ENCODE results near the gene POU5F1. TPM values are rescaled to one million over a fixed set of nuclear protein-coding genes. Genes with fewer than 3 reads are reported as not detected.

Gene POU5F1
- total RNA-seq, 1 experiment from 2014 or later, result not detected

DNA sequence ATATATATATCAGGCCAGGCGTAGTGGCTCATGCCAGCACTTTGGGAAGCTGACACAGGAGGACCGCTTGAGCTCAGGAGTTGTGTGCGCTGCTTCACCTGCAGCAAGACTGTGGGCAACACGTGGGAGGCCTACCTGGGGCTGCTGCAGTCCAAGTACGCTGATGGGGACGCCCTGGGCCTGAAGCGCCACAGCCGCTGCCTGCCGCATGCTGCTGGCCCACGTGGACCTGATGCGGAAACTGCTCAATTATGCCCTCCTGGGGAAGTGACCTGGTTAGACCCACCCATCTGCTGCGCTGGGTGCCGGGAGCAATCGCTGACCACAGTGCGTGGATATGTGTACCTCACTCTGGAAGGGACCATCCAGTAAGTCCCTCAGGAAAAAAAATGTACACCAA, 29.8 kb downstream of the POU5F1 start:
- TF ChIP-seq EZH2 (IDR thresholded peaks at IDR 0.05; ENCODE audit: borderline replicate concordance, low read depth, low read length, poor library complexity, severe bottlenecking), result no peak
- TF ChIP-seq, protein P1, sequence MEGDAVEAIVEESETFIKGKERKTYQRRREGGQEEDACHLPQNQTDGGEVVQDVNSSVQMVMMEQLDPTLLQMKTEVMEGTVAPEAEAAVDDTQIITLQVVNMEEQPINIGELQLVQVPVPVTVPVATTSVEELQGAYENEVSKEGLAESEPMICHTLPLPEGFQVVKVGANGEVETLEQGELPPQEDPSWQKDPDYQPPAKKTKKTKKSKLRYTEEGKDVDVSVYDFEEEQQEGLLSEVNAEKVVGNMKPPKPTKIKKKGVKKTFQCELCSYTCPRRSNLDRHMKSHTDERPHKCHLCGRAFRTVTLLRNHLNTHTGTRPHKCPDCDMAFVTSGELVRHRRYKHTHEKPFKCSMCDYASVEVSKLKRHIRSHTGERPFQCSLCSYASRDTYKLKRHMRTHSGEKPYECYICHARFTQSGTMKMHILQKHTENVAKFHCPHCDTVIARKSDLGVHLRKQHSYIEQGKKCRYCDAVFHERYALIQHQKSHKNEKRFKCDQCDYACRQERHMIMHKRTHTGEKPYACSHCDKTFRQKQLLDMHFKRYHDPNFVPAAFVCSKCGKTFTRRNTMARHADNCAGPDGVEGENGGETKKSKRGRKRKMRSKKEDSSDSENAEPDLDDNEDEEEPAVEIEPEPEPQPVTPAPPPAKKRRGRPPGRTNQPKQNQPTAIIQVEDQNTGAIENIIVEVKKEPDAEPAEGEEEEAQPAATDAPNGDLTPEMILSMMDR (conservative IDR thresholded peaks at IDR 0.05; ENCODE audit: low read depth, low read length), result no peak
- no peaks in the 10 kb centered on the region for H3K4me1 ChIP-seq (ENCODE audit: insufficient read depth, low read length, poor library complexity, severe bottlenecking)
- H3K36me3 ChIP-seq (ENCODE audit: insufficient read depth, low read length, poor library complexity, severe bottlenecking), result peaks cover 18% of the 10 kb centered on the region
- BruUV-seq (replicated peaks), result no TSS peak
- H3K4me3 ChIP-seq (ENCODE audit: low read depth, low read length, poor library complexity, severe bottlenecking), result no peak overlapping the region
- H3K27ac ChIP-seq (ENCODE audit: low read depth, low read length, poor library complexity, severe bottlenecking), result no peak overlapping the region
- ChIA-PET CTCF (interaction anchor here (0.6 to 0.7 kb wide), 2 partner anchors 96 to 262 kb away, joined by 3 read pairs; no protein-coding TSS in a partner anchor), POLR2A (ENCODE audit: low non-redundant PET) (no interaction called here)
- no peak for DNase-seq (ENCODE audit: low spot score)
- no peaks in the 10 kb centered on the region for H3K9me3 ChIP-seq (ENCODE audit: low read depth, low read length, poor library complexity, severe bottlenecking)
- intact Hi-C loops (cut with micrococcal nuclease; ENCODE audit: unreplicated experiment), result no loop called here
- no peaks in the 10 kb centered on the region for H3K27me3 ChIP-seq (replicated peaks; ENCODE audit: insufficient read depth, low read depth, low read length, poor library complexity)

DNA sequence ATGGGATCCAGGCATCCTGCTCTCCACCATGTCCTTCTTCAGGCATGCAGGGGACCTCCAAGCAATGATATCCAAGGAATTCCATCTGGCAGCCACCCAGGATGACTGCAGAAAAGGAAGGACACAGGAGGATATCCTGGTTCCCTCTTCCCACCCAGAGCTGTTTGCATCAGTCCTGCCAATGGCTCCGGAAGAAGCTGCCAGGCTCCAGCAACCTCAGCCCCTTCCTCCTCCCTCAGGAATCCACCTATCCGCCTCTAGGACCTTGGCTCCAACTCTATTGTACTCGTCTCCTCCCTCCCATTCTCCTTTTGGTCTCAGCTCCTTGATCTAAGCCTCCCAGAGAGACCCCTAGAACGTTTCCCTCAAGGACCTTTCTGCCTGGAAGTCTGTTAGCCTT, 30.9 kb downstream of the POU5F1 start:
- ChIA-PET POLR2A (ENCODE audit: low non-redundant PET) (no interaction called here), CTCF (interaction anchor here (0.5 kb wide), 1 partner anchor 12 kb away, joined by 6 read pairs; no protein-coding TSS in a partner anchor)
- Histone ChIP-seq H3K4me3 (ENCODE audit: low read depth, low read length, poor library complexity, severe bottlenecking) (no peak overlapping the region), H3K36me3 (ENCODE audit: insufficient read depth, low read length, poor library complexity, severe bottlenecking) (peaks cover 12% of the 10 kb centered on the region), H3K27ac (ENCODE audit: low read depth, low read length, poor library complexity, severe bottlenecking) (no peak overlapping the region), H3K27me3 (replicated peaks; ENCODE audit: insufficient read depth, low read depth, low read length, poor library complexity) (no peaks in the 10 kb centered on the region), H3K9me3 (ENCODE audit: low read depth, low read length, poor library complexity, severe bottlenecking) (no peaks in the 10 kb centered on the region), H3K4me1 (ENCODE audit: insufficient read depth, low read length, poor library complexity, severe bottlenecking) (no peaks in the 10 kb centered on the region)
- BruUV-seq (replicated peaks), result no TSS peak
- TF ChIP-seq, protein P1 (conservative IDR thresholded peaks at IDR 0.05; ENCODE audit: low read depth, low read length), result no peak
- no peak for TF ChIP-seq EZH2 (IDR thresholded peaks at IDR 0.05; ENCODE audit: borderline replicate concordance, low read depth, low read length, poor library complexity, severe bottlenecking)
- intact Hi-C loops (cut with micrococcal nuclease; ENCODE audit: unreplicated experiment), result no loop called here
- no peak for DNase-seq (ENCODE audit: low spot score)

DNA sequence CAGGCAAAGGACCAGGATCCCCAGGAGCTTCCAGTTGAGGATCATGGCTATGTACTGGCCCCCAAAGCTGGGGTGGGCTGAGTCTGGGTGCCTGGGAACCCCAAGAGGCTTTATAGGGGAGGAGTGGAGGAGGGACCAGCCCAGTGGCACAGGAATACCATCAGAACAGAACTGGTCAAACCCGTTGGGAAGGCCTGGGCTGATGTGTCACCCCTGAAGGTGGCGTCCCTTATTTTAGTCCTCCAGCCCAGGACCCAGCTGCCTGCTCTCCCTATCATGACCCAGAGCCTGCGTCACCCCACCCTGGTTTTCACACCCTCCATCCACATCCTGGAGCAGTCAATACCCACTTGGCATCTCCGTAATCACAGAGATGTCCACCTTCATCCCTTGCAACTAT, 31.5 kb downstream of the POU5F1 start, which contains the start of gene PSORS1C2:
PSORS1C2 (minus strand) TSS at position 85 of the 400 bp plus-strand sequence; CDS start at position 45, 40 bp downstream.
- Histone ChIP-seq H3K9me3 (ENCODE audit: low read depth, low read length, poor library complexity, severe bottlenecking) (no peaks in the 10 kb centered on the region), H3K27ac (ENCODE audit: low read depth, low read length, poor library complexity, severe bottlenecking) (no peak within 1 kb of the TSS), H3K4me3 (ENCODE audit: low read depth, low read length, poor library complexity, severe bottlenecking) (no peak within 1 kb of the TSS), H3K4me1 (ENCODE audit: insufficient read depth, low read length, poor library complexity, severe bottlenecking) (no peaks in the 10 kb centered on the region), H3K27me3 (replicated peaks; ENCODE audit: insufficient read depth, low read depth, low read length, poor library complexity) (no peaks in the 10 kb centered on the region), H3K36me3 (ENCODE audit: insufficient read depth, low read length, poor library complexity, severe bottlenecking) (peaks cover 9% of the 10 kb centered on the region)
- DNase-seq (ENCODE audit: low spot score), result no peak
- CTCF ChIA-PET, result interaction anchor here (1.1 to 2.2 kb wide), 2 partner anchors 54 to 228 kb away, joined by 9 to 21 read pairs; no protein-coding TSS in a partner anchor
- intact Hi-C loops (cut with micrococcal nuclease; ENCODE audit: unreplicated experiment), result no loop called here
- POLR2A ChIA-PET (ENCODE audit: low non-redundant PET), result no interaction called here
- no TSS peak for BruUV-seq (replicated peaks)
- TF ChIP-seq, protein P1 (conservative IDR thresholded peaks at IDR 0.05; ENCODE audit: low read depth, low read length), result no peak
- TF ChIP-seq EZH2 (IDR thresholded peaks at IDR 0.05; ENCODE audit: borderline replicate concordance, low read depth, low read length, poor library complexity, severe bottlenecking), result no peak

Measured in A673 (cell line).